ENCODE measurements around the gene STX4.

The STX4 gene

DNA sequence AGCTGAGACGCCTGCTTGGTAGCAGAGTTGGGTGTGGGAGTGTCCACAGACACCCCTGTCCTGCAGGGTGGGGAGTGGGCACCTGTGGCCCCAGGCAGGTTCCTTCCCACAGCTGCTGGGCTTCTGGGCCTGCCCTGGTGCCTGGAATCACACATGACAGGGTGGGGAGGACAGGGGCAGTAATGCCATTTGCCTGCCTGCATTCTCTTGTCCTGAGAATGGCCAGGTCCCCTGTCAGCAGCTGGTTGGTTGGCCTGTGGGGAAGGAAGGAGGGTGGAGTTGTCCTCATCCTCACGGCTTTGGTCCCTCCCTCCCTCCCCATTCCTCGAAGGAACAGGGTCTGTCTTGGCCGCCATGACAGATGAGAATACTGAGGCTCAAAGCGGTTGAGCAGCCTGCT, 50.2 kb downstream of the STX4 start:
- no peak for FAIRE-seq
- DNase-seq (ENCODE audit: low spot score), result no peak

DNA sequence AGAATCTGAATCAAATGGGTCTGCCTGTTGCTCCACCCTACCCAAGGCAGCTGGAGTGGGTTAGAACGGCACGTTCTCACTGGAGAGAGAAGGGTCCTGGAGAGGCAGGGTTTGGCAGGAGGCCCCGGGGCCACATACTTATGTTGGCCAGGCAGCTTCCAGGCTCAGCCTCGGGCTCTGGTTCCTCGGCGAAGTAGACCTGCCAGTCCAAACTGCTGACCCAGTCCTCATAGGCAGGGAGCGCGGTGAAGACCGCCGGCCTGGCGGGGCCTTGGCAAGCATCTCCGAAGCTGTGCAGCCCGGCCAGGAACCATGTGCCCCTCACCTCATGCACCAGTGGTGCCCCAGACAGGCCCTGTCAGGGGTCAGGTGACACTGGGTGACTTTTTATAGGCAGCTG, 50.6 kb downstream of the STX4 start:
- DNase-seq (ENCODE audit: low spot score), result no peak
- FAIRE-seq, result no peak

DNA sequence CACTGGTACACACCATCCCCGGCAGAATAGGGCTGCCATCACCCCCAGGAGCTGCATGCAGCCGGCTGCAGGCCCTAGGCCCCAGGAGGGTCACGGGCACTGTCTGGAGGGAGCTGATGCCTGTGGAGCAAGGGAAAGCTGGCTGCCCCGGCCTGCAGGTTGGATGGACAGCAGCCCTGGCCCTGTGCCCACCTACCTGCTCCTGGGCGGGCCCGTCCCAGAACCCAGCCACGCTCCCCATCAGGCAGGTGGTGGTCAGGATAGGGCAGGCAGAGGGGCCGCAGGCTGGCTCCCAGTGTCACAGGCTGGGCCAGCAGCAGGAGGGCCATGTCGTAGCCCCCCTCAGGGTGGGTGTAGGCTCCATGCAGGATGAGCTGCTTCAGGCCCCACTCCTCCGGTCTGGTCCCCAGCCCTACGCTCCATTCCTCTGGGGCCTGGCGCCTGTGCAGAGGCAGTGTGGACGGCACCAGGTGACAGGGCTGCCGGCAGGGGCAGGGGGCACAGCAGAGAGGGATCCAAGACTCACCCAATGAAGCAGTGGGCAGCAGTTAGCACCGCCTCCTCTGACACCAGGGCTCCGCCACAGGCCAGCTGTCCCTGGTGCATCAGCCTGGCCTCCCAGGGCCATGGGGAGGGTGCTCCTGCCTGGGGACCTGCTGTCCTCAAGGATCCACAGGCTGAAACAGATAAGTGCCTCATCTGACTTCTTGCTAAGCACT, 51.4 kb downstream of the STX4 start:
- FAIRE-seq, result no peak

DNA sequence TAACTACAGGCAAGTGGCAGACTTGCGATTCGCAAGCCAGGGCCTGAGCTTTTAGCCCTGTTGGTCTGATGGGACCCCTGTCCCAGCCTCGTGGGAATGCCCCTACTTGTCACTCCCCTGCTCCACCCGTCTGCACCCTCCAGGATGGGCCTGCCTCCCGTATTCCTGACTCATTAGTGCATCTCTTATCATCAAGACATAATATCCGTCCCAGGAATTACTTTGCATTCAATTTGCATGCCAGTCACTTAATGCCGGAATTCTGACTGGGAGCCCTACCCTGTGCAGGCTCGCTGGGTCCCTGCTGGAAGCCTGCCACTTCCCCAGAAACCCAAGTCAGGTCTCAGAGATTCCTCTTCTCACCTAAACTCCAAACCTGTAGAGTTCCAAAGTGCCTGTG, 52.1 kb downstream of the STX4 start:
- FAIRE-seq (no peak), DNase-seq (ENCODE audit: low spot score) (no peak)

More for the DNA sequence above, 51.4 kb downstream of the STX4 start:
- DNase-seq (ENCODE audit: low spot score), result no peak

DNA sequence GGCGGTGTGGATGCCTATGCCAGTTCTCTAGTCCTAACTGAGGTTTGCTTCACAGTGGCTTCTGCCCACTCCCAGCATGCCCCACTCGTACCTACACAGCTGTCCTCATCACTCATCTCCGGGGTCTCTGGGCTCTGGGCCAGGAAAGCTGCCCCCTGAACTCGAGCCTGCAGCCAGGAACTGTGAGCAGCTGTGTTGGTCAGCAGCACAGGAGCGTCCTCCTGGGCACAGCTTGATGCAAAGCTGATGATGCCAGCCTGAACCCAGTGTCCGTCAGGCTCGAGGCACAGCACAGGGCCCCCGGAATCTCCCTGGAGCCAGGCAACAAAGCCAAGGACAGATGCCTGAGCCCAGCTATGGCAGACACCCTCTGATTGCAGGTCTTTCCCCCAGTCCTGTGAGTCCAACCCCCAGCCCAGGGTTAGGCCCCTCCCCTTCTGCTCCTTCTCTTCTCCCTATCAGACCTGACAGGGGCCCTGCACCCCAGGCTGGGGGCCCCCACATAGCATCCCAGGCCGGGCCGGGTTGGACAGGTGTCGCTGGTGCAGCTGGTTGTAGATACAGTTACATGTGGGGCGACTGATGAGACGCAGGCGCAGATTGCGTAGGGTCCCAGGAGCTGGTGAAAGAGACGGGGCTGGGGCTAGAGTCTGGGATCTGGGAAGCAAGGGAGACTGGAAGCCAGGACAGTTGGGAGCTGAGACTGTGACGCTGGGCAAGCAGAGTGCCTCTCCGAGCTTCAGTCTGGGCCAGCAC, 52.7 kb downstream of the STX4 start:
- DNase-seq (ENCODE audit: low spot score), result no peak
- FAIRE-seq, result no peak

DNA sequence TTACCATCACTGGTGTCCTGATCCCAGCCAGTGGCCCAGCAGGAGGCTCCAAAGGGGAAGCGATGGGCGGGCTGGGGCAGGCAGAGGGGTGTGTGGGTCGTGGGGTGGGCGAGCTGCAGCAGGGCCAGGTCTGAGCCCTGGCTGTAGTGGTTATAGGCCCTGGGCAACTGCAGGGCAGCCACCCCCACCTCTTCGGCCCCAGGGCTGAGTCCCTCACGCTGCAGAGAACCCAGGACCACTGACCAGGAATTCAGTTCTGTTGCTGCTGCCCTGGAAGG, 53.2 kb downstream of the STX4 start:
- FAIRE-seq, result no peak
- DNase-seq (ENCODE audit: low spot score), result no peak

DNA sequence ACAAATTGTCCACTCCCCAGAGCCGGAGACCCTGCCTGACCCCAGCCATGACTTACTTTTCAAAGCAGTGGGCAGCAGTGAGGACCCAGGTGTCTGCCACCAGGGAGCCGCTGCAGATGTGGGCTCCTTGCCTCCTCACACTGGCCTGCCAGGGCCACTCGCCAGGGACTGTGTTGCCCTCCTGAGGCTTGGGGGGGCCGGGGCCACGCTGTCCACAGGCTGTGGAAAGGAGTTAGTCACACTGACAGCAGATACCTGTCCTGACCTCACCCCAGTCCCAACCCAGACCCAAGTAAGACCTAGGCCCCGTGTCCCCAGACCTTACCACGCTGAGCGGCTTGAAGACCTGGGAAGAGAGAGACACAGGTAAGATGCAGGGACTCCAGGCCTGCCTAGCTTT, 54.1 kb downstream of the STX4 start:
- DNase-seq (ENCODE audit: low spot score), result no peak
- FAIRE-seq, result no peak

DNA sequence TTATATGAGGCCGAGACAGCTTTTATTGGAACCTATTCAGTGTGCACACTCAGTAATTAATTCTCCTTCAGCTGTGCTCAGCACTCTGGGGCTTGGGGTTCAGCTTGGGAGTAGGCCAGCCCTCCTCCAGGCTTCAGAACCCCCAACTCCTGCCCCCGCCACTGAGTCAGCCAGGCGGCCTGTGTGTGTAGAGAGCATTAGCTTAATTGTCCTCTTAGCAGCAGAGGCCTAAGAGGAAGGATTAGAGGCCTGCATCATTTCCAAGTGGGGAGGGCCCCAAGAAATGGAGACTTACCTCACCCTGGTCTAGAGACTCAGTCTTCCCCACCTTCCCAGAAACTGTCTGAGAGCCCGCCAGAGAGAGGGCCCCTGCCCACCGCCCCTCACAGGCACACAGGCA, 54.6 kb downstream of the STX4 start:
- DNase-seq (ENCODE audit: low spot score), result no peak

DNA sequence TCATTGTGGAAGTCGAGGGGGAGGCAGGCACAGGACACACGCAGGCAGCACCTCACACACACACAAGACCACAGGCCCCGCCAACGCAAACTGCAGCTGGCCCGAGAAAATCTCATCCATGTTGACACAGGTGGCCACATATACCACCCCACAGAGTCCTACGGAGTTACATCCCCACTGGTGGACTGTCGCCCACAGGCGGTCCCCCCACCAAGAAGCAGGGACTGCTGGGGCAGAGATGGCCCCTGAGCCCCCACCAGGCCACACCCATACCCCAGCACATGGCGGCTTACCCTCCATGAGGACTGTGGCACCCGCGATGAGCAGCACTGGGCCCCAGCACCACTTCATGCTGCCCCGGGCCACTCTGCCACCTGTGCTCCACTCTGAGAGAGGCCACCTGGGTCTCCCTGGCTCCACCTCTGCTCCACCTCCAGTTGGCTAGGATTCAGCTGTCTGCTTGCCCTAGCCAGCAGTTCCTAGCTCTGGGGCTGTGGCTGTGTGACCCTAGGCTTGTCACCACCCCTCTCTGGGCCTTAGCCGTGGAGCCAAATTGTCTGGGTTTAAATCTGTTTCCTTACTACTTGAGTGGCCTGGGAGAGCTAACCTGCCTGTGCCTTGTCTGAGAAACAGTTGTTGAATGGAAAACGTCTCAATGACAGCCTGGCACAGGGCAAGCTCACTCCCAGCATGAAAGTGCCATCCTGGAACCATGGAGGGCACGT, 55.3 kb downstream of the STX4 start, which contains the start of gene PRSS53:
PRSS53 (minus strand) TSS at position 485 of the 725 bp plus-strand sequence; CDS start at position 351, 134 bp downstream.
- FAIRE-seq, result no peak

More for the DNA sequence above, 54.6 kb downstream of the STX4 start:
- no peak for FAIRE-seq

DNA sequence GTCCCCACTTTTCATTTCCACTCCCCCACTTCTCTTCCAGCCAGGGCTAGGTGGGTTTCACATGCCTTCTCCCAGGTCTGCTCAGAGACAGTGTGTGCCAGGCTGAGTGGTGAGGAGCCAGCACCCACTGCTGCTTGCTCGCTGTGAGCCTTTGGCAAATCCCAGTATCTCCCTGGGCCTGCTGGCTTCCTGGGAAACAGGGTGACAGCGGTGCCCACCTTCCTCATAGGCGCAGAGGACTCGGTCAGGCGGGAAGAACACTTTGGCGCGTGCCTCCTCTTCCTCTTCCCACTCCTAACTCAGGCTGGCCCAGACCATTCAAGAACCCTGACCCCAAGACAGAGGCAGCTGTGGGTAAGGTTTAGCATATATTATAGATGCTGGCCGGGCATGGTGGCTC, 55.8 kb downstream of the STX4 start:
- FAIRE-seq, result no peak
- no peak for DNase-seq (ENCODE audit: low spot score)

More for the DNA sequence above, 55.3 kb downstream of the STX4 start, which contains the start of gene PRSS53:
- DNase-seq (ENCODE audit: low spot score), result no peak
